ENCODE data around the gene CNTNAP5. TPM values are rescaled to one million over a fixed set of nuclear protein-coding genes. Genes with fewer than 3 reads are reported as not detected.

CNTNAP5 gene
- polyA plus RNA-seq (2013, experiment 1 of 2), result not detected
- polyA plus RNA-seq (2013, experiment 2 of 2), result not detected

GRCh38 chr2:124025171-124025580 lies at the start of gene CNTNAP5:
Gene CNTNAP5, plus strand, starts transcription at chr2:124025287. Its CDS starts 364 bp downstream, at chr2:124025651.
- Histone ChIP-seq H3K18ac (ENCODE audit: low read depth in 1 of 2, low read length in 2 of 2) (no peak within 1 kb of the TSS), H2BK12ac (ENCODE audit: low read length in 2 of 2) (no peak within 1 kb of the TSS), H2BK5ac (ENCODE audit: low read depth, low read length, poor library complexity, severe bottlenecking) (no peak within 1 kb of the TSS), H2AFZ (ENCODE audit: low read depth, low read length) (no peak within 1 kb of the TSS), H3K9me3 (ENCODE audit: control insufficient read depth, low read length) (no peaks in the 10 kb centered on the region), H2BK15ac (ENCODE audit: low read depth, poor library complexity, severe bottlenecking) (no peak within 1 kb of the TSS), H3K4me1 (ENCODE audit: control insufficient read depth, insufficient read depth, low read depth, low read length) (peaks cover 6% of the 10 kb centered on the region), H3K4ac (ENCODE audit: low read depth in 1 of 2, low read length in 2 of 2) (no peak within 1 kb of the TSS), H3K4me3 (ENCODE audit: insufficient read depth in 1 of 2, low read depth in 1 of 2, low read length in 2 of 2) (no peak within 1 kb of the TSS), H3K23ac (ENCODE audit: low read length in 2 of 2) (no peak within 1 kb of the TSS), H3K27me3 (ENCODE audit: control insufficient read depth in 1 of 2, insufficient read depth in 1 of 2, low read length in 2 of 2) (peaks cover 26 to 34% of the 10 kb centered on the region in 2 experiments), H3K36me3 (ENCODE audit: control insufficient read depth in 1 of 2, insufficient read depth in 2 of 2, low read depth in 1 of 2, low read length in 2 of 2) (no peaks in the 10 kb centered on the region), H3K79me1 (replicated peaks; ENCODE audit: low read length, poor library complexity, severe bottlenecking) (no peaks in the 10 kb centered on the region), H4K91ac (ENCODE audit: low read length) (no peak within 1 kb of the TSS), H3K14ac (ENCODE audit: low read length in 2 of 2) (no peak within 1 kb of the TSS), H3K27ac (ENCODE audit: low read length, poor library complexity, severe bottlenecking) (no peak within 1 kb of the TSS), H4K8ac (ENCODE audit: low read length) (no peak within 1 kb of the TSS), H3K9ac (ENCODE audit: low read length) (no peak within 1 kb of the TSS), H2BK120ac (ENCODE audit: low read depth, low read length) (no peak within 1 kb of the TSS), H2AK5ac (ENCODE audit: low read length, severe bottlenecking) (no peak within 1 kb of the TSS), H3K4me2 (ENCODE audit: low read length, poor library complexity, severe bottlenecking) (peak within 1 kb of the TSS; percentile 57)
- WGBS, result 2% methylated on average over 37 of the region's 37 CpGs
- DNase-seq, result peak; percentile 26

GRCh38 chr2:123976054-123976648 lies 48.9 kb upstream of the CNTNAP5 start:
- Histone ChIP-seq H3K14ac (ENCODE audit: low read length in 2 of 2) (no peak overlapping the region), H3K27me3 (ENCODE audit: control insufficient read depth in 1 of 2, insufficient read depth in 1 of 2, low read length in 2 of 2) (no peaks in the 10 kb centered on the region), H2AK5ac (ENCODE audit: low read length, severe bottlenecking) (no peak overlapping the region), H3K9me3 (ENCODE audit: control insufficient read depth, low read length) (peaks cover 10% of the 10 kb centered on the region), H3K18ac (ENCODE audit: low read depth in 1 of 2, low read length in 2 of 2) (no peak overlapping the region), H3K4ac (ENCODE audit: low read depth in 1 of 2, low read length in 2 of 2) (no peak overlapping the region), H3K4me1 (ENCODE audit: control insufficient read depth, insufficient read depth, low read depth, low read length) (no peaks in the 10 kb centered on the region), H2AFZ (ENCODE audit: low read depth, low read length) (no peak overlapping the region), H3K23ac (ENCODE audit: low read length in 2 of 2) (no peak overlapping the region), H4K8ac (ENCODE audit: low read length) (no peak overlapping the region), H3K36me3 (ENCODE audit: control insufficient read depth in 1 of 2, insufficient read depth in 2 of 2, low read depth in 1 of 2, low read length in 2 of 2) (no peaks in the 10 kb centered on the region), H3K79me1 (replicated peaks; ENCODE audit: low read length, poor library complexity, severe bottlenecking) (no peaks in the 10 kb centered on the region), H3K9ac (ENCODE audit: low read length) (no peak overlapping the region), H2BK15ac (ENCODE audit: low read depth, poor library complexity, severe bottlenecking) (no peak overlapping the region), H2BK12ac (ENCODE audit: low read length in 2 of 2) (no peak overlapping the region), H2BK5ac (ENCODE audit: low read depth, low read length, poor library complexity, severe bottlenecking) (no peak overlapping the region), H2BK120ac (ENCODE audit: low read depth, low read length) (no peak overlapping the region), H4K91ac (ENCODE audit: low read length) (no peak overlapping the region), H3K4me3 (ENCODE audit: insufficient read depth in 1 of 2, low read depth in 1 of 2, low read length in 2 of 2) (no peak overlapping the region), H3K4me2 (ENCODE audit: low read length, poor library complexity, severe bottlenecking) (no peak overlapping the region), H3K27ac (ENCODE audit: low read length, poor library complexity, severe bottlenecking) (no peak overlapping the region)
- DNase-seq, result no peak
- 86% methylated on average over 3 of the region's 4 CpGs for WGBS

GRCh38 chr2:123993728-123994323 lies 31.3 kb upstream of the CNTNAP5 start:
- H3K9ac ChIP-seq (ENCODE audit: low read length), result no peak overlapping the region
- no peak overlapping the region for H4K8ac ChIP-seq (ENCODE audit: low read length)
- DNase-seq, result peak; percentile 30
- H3K23ac ChIP-seq (ENCODE audit: low read length in 2 of 2), result no peak overlapping the region
- H3K4me1 ChIP-seq (ENCODE audit: control insufficient read depth, insufficient read depth, low read depth, low read length), result no peaks in the 10 kb centered on the region
- no peak overlapping the region for H3K4me2 ChIP-seq (ENCODE audit: low read length, poor library complexity, severe bottlenecking)
- H2BK120ac ChIP-seq (ENCODE audit: low read depth, low read length), result no peak overlapping the region
- H2AFZ ChIP-seq (ENCODE audit: low read depth, low read length), result no peak overlapping the region
- no peak overlapping the region for H3K4ac ChIP-seq (ENCODE audit: low read depth in 1 of 2, low read length in 2 of 2)
- H3K9me3 ChIP-seq (ENCODE audit: control insufficient read depth, low read length), result no peaks in the 10 kb centered on the region
- 41% methylated on average over 5 of the region's 8 CpGs for WGBS
- no peak overlapping the region for H3K4me3 ChIP-seq (ENCODE audit: insufficient read depth in 1 of 2, low read depth in 1 of 2, low read length in 2 of 2)
- H2BK5ac ChIP-seq (ENCODE audit: low read depth, low read length, poor library complexity, severe bottlenecking), result no peak overlapping the region
- no peak overlapping the region for H3K14ac ChIP-seq (ENCODE audit: low read length in 2 of 2)
- no peak overlapping the region for H3K18ac ChIP-seq (ENCODE audit: low read depth in 1 of 2, low read length in 2 of 2)
- H3K36me3 ChIP-seq (ENCODE audit: control insufficient read depth in 1 of 2, insufficient read depth in 2 of 2, low read depth in 1 of 2, low read length in 2 of 2), result no peaks in the 10 kb centered on the region
- no peaks in the 10 kb centered on the region for H3K27me3 ChIP-seq (ENCODE audit: control insufficient read depth in 1 of 2, insufficient read depth in 1 of 2, low read length in 2 of 2)
- H4K91ac ChIP-seq (ENCODE audit: low read length), result no peak overlapping the region
- H3K79me1 ChIP-seq (replicated peaks; ENCODE audit: low read length, poor library complexity, severe bottlenecking), result no peaks in the 10 kb centered on the region
- no peak overlapping the region for H2AK5ac ChIP-seq (ENCODE audit: low read length, severe bottlenecking)
- H3K27ac ChIP-seq (ENCODE audit: low read length, poor library complexity, severe bottlenecking), result no peak overlapping the region
- H2BK15ac ChIP-seq (ENCODE audit: low read depth, poor library complexity, severe bottlenecking), result no peak overlapping the region
- no peak overlapping the region for H2BK12ac ChIP-seq (ENCODE audit: low read length in 2 of 2)

- H2BK5ac ChIP-seq (ENCODE audit: low read depth, low read length, poor library complexity, severe bottlenecking), result no peak overlapping the region
- H3K14ac ChIP-seq (ENCODE audit: low read length in 2 of 2), result no peak overlapping the region
- H2AFZ ChIP-seq (ENCODE audit: low read depth, low read length), result no peak overlapping the region
- no peak overlapping the region for H4K8ac ChIP-seq (ENCODE audit: low read length)
- H3K4ac ChIP-seq (ENCODE audit: low read depth in 1 of 2, low read length in 2 of 2), result no peak overlapping the region
- no peaks in the 10 kb centered on the region for H3K79me1 ChIP-seq (replicated peaks; ENCODE audit: low read length, poor library complexity, severe bottlenecking)
- no peaks in the 10 kb centered on the region for H3K4me1 ChIP-seq (ENCODE audit: control insufficient read depth, insufficient read depth, low read depth, low read length)
- no peak overlapping the region for H3K4me2 ChIP-seq (ENCODE audit: low read length, poor library complexity, severe bottlenecking)
- no peak overlapping the region for H2BK15ac ChIP-seq (ENCODE audit: low read depth, poor library complexity, severe bottlenecking)
- no peak for DNase-seq
- H3K23ac ChIP-seq (ENCODE audit: low read length in 2 of 2), result no peak overlapping the region
- WGBS, result no CpG with 5 or more reads among the region's 2 CpGs
- no peak overlapping the region for H2BK12ac ChIP-seq (ENCODE audit: low read length in 2 of 2)
- H3K9me3 ChIP-seq (ENCODE audit: control insufficient read depth, low read length), result no peaks in the 10 kb centered on the region
- no peak overlapping the region for H2AK5ac ChIP-seq (ENCODE audit: low read length, severe bottlenecking)
- H3K9ac ChIP-seq (ENCODE audit: low read length), result no peak overlapping the region
- no peak overlapping the region for H2BK120ac ChIP-seq (ENCODE audit: low read depth, low read length)
- no peak overlapping the region for H3K27ac ChIP-seq (ENCODE audit: low read length, poor library complexity, severe bottlenecking)
- no peaks in the 10 kb centered on the region for H3K27me3 ChIP-seq (ENCODE audit: control insufficient read depth in 1 of 2, insufficient read depth in 1 of 2, low read length in 2 of 2)
- H4K91ac ChIP-seq (ENCODE audit: low read length), result no peak overlapping the region
- no peak overlapping the region for H3K18ac ChIP-seq (ENCODE audit: low read depth in 1 of 2, low read length in 2 of 2)
- H3K4me3 ChIP-seq (ENCODE audit: insufficient read depth in 1 of 2, low read depth in 1 of 2, low read length in 2 of 2), result no peak overlapping the region
- no peaks in the 10 kb centered on the region for H3K36me3 ChIP-seq (ENCODE audit: control insufficient read depth in 1 of 2, insufficient read depth in 2 of 2, low read depth in 1 of 2, low read length in 2 of 2)
Measured at GRCh38 chr2:123999681-124000080, 25.4 kb upstream of the CNTNAP5 start.
